Measurements from ENCODE around the gene CMSS1. TPM values are rescaled to one million over a fixed set of nuclear protein-coding genes. Genes with fewer than 3 reads are reported as not detected.

CMSS1 gene
- total RNA-seq, 1 donor from 2014 or later, result 56.3 TPM

- H3K27me3 ChIP-seq, result no peaks in the 10 kb centered on the region
- H3K4me2 ChIP-seq, result no peak overlapping the region
- no peak overlapping the region for H3K27ac ChIP-seq
- H3K9me3 Mint-ChIP-seq, result no peaks in the 10 kb centered on the region
- no peak overlapping the region for H3K4me3 ChIP-seq
- no peaks in the 10 kb centered on the region for H3K9me3 ChIP-seq (ENCODE audit: low read depth)
- H3K27ac Mint-ChIP-seq, result no peak overlapping the region
- H3F3A ChIP-seq (ENCODE audit: low read depth), result no peaks in the 10 kb centered on the region
- no peaks in the 10 kb centered on the region for H4K20me1 ChIP-seq (ENCODE audit: low read depth)
- H3K36me3 ChIP-seq, result no peaks in the 10 kb centered on the region
- H2AFZ ChIP-seq (replicated peaks), result no peak overlapping the region
- H3K9ac ChIP-seq, result no peak overlapping the region
- peak; percentile 57 for DNase-seq (ENCODE audit: low spot score)
- TF ChIP-seq EZH2 (IDR thresholded peaks at IDR 0.05) (no peak), EZH2phosphoT487 (IDR thresholded peaks at IDR 0.05) (no peak), CTCF (IDR thresholded peaks at IDR 0.05) (peak; percentile 64)
- no peak overlapping the region for H3K4me3 Mint-ChIP-seq
- H3K4me1 Mint-ChIP-seq, result no peaks in the 10 kb centered on the region
- H3K4me1 ChIP-seq, result no peaks in the 10 kb centered on the region
- no peaks in the 10 kb centered on the region for H3K27me3 Mint-ChIP-seq (ENCODE audit: insufficient read depth, low read depth)
- no peaks in the 10 kb centered on the region for H3K79me2 ChIP-seq (ENCODE audit: low read depth)
- H3K36me3 Mint-ChIP-seq, result no peaks in the 10 kb centered on the region
Observed at GRCh38 chr3:99789011-99789721, 28.5 kb upstream of the CMSS1 start.

GRCh38 chr3:99794485-99794884, 23.2 kb upstream of the CMSS1 start:
- H4K20me1 ChIP-seq (ENCODE audit: low read depth), result no peaks in the 10 kb centered on the region
- no peaks in the 10 kb centered on the region for H3K36me3 ChIP-seq
- no peaks in the 10 kb centered on the region for H3K4me1 Mint-ChIP-seq
- no peak overlapping the region for H3K4me3 ChIP-seq
- H3K79me2 ChIP-seq (ENCODE audit: low read depth), result no peaks in the 10 kb centered on the region
- no peak for DNase-seq (ENCODE audit: low spot score)
- TF ChIP-seq EZH2 (IDR thresholded peaks at IDR 0.05), result no peak
- no peak overlapping the region for H3K4me2 ChIP-seq
- no peaks in the 10 kb centered on the region for H3K27me3 ChIP-seq
- H3K4me3 Mint-ChIP-seq, result no peak overlapping the region
- no peaks in the 10 kb centered on the region for H3F3A ChIP-seq (ENCODE audit: low read depth)
- H3K4me1 ChIP-seq, result no peaks in the 10 kb centered on the region
- no peak overlapping the region for H2AFZ ChIP-seq (replicated peaks)
- H3K27ac ChIP-seq, result no peak overlapping the region
- H3K27me3 Mint-ChIP-seq (ENCODE audit: insufficient read depth, low read depth), result no peaks in the 10 kb centered on the region
- H3K9ac ChIP-seq, result no peak overlapping the region
- H3K9me3 Mint-ChIP-seq, result no peaks in the 10 kb centered on the region
- H3K36me3 Mint-ChIP-seq, result no peaks in the 10 kb centered on the region
- H3K27ac Mint-ChIP-seq, result no peak overlapping the region
- no peaks in the 10 kb centered on the region for H3K9me3 ChIP-seq (ENCODE audit: low read depth)

- Histone ChIP-seq H3K27me3 (no peaks in the 10 kb centered on the region), H3K9ac (no peak overlapping the region), H3K4me3 (no peak overlapping the region), H4K20me1 (ENCODE audit: low read depth) (no peaks in the 10 kb centered on the region), H3K27ac (no peak overlapping the region), H3K79me2 (ENCODE audit: low read depth) (no peaks in the 10 kb centered on the region), H2AFZ (replicated peaks) (no peak overlapping the region), H3F3A (ENCODE audit: low read depth) (no peaks in the 10 kb centered on the region), H3K36me3 (no peaks in the 10 kb centered on the region), H3K4me1 (no peaks in the 10 kb centered on the region), H3K9me3 (ENCODE audit: low read depth) (no peaks in the 10 kb centered on the region), H3K4me2 (no peak overlapping the region)
- no peaks in the 10 kb centered on the region for H3K4me1 Mint-ChIP-seq
- no peak overlapping the region for H3K4me3 Mint-ChIP-seq
- H3K9me3 Mint-ChIP-seq, result no peaks in the 10 kb centered on the region
- no peak overlapping the region for H3K27ac Mint-ChIP-seq
- no peaks in the 10 kb centered on the region for H3K27me3 Mint-ChIP-seq (ENCODE audit: insufficient read depth, low read depth)
- no peak for DNase-seq (ENCODE audit: low spot score)
- no peaks in the 10 kb centered on the region for H3K36me3 Mint-ChIP-seq
- no peak for TF ChIP-seq EZH2phosphoT487 (IDR thresholded peaks at IDR 0.05)
- no peak for TF ChIP-seq EZH2 (IDR thresholded peaks at IDR 0.05)
- TF ChIP-seq CTCF (IDR thresholded peaks at IDR 0.05), result no peak
Observed at GRCh38 chr3:99795573-99795972, 22.1 kb upstream of the CMSS1 start.

GRCh38 chr3:99799422-99799821, 18.2 kb upstream of the CMSS1 start:
- Histone ChIP-seq H3K4me1 (no peaks in the 10 kb centered on the region), H3K9ac (no peak overlapping the region), H3K4me3 (no peak overlapping the region), H4K20me1 (ENCODE audit: low read depth) (no peaks in the 10 kb centered on the region), H3F3A (ENCODE audit: low read depth) (no peaks in the 10 kb centered on the region), H3K4me2 (no peak overlapping the region), H3K79me2 (ENCODE audit: low read depth) (no peaks in the 10 kb centered on the region), H3K36me3 (no peaks in the 10 kb centered on the region), H3K27ac (no peak overlapping the region), H3K9me3 (ENCODE audit: low read depth) (no peaks in the 10 kb centered on the region), H2AFZ (replicated peaks) (no peak overlapping the region), H3K27me3 (no peaks in the 10 kb centered on the region)
- no peak for TF ChIP-seq CTCF (IDR thresholded peaks at IDR 0.05)
- TF ChIP-seq EZH2phosphoT487 (IDR thresholded peaks at IDR 0.05), result no peak
- no peak for TF ChIP-seq EZH2 (IDR thresholded peaks at IDR 0.05)
- Mint-ChIP-seq H3K4me1 (no peaks in the 10 kb centered on the region), H3K4me3 (no peak overlapping the region), H3K9me3 (peaks cover 3% of the 10 kb centered on the region), H3K27me3 (ENCODE audit: insufficient read depth, low read depth) (no peaks in the 10 kb centered on the region), H3K36me3 (no peaks in the 10 kb centered on the region), H3K27ac (no peak overlapping the region)
- no peak for DNase-seq (ENCODE audit: low spot score)

Data from neural progenitor cell (in vitro differentiated cells).